Kidney (tissue), 14 donors: ENCODE results near the gene FAT1. TPM values are rescaled to one million over a fixed set of nuclear protein-coding genes. Genes with fewer than 3 reads are reported as not detected.

ENCODE experiments used
- DNase-seq, 5 donors: peaks; one replicate each; pipeline ENCODE4 v3.0.0-alpha.2; 2013 to 2020
- FAIRE-seq: peaks from 2 replicates; lab custom pipeline; 2012; peaks lifted over from hg19 to GRCh38; lab: Jason Lieb, UNC
- H3K27ac ChIP-seq, 2 donors: one replicate each; pipeline ENCODE4 v1.7.0; 2013; ENCODE audit warnings: low read depth in 2 of 2, low read length in 2 of 2, inconsistent platforms in 1 of 2
- H3K27me3 ChIP-seq: one replicate; pipeline ENCODE4 v1.7.1; 2013; ENCODE audit warnings: low read length, inconsistent platforms; ENCODE audit not compliant: control insufficient read depth, insufficient read depth
- H3K36me3 ChIP-seq, 3 donors: one replicate each; pipeline versions ENCODE4 v1.7.0 to v1.7.1; 2013; ENCODE audit warnings: low read length in 3 of 3, control low read depth in 1 of 3, inconsistent platforms in 1 of 3; ENCODE audit not compliant: insufficient read depth in 3 of 3, control insufficient read depth in 2 of 3
- H3K4me1 ChIP-seq, 3 donors: one replicate each; pipeline versions ENCODE4 v1.7.0 to v1.7.1; 2013; ENCODE audit warnings: low read length in 3 of 3, inconsistent platforms in 1 of 3, low read depth in 1 of 3; ENCODE audit not compliant: control insufficient read depth in 2 of 3, insufficient read depth in 2 of 3
- H3K4me3 ChIP-seq, 3 donors: one replicate each; pipeline versions ENCODE4 v1.7.0 to v1.8.1; 2013; ENCODE audit warnings: low read length in 3 of 3, control low read depth in 1 of 3, inconsistent platforms in 1 of 3
- H3K9ac ChIP-seq, 3 donors: one replicate each; pipeline versions ENCODE4 v1.7.0 to v1.7.1; 2013; ENCODE audit warnings: low read length in 3 of 3, control low read depth in 1 of 3, inconsistent platforms in 1 of 3
- H3K9me3 ChIP-seq, 3 donors: one replicate each; pipeline versions ENCODE4 v1.7.0 to v1.7.1; 2013; ENCODE audit warnings: low read length in 3 of 3, control low read depth in 1 of 3, inconsistent platforms in 1 of 3; ENCODE audit not compliant: control insufficient read depth in 2 of 3, insufficient read depth in 1 of 3
- intact Hi-C: fragments of 100-400 bp; cut with DNase I; formaldehyde crosslinking; loops from one replicate; pipeline ENCODE4 v1.11.1; 2022
- polyA plus RNA-seq: library from polyadenylated mRNA; stranded (reverse); fragments of 350-450 nt; fragmentation: Illumina TruSeq; extraction: RNeasy Lipid Tissue Mini Kit (QIAGEN cat#74804); gene quantifications from one replicate; pipeline ENCODE4 v1.2.3, GENCODE V29; 2014; ENCODE audit warnings: low read depth, low replicate concordance; ENCODE audit not compliant: insufficient read depth
- total RNA-seq: library from RNA; stranded (reverse); fragmentation: NEBNext Ultra II Directional; extraction: Animal tissue kit (Norgen Biotek cat#: 25700); gene quantifications from one replicate; pipeline ENCODE4 v1.2.1, GENCODE V29; 2021
- TF ChIP-seq, protein P1 (sequence below): IDR thresholded peaks from 3 replicates; pipeline ENCODE4 v1.5.1; 2012; ENCODE audit warnings: mild to moderate bottlenecking, moderate library complexity, borderline replicate concordance; ENCODE audit not compliant: insufficient read depth; ENCODE audit errors: extremely low read depth
- donor health status: control.
- donor health status: control.
- donor health status: control.
- donor health status: control.
- donor health status: control.
- donor health status: DM: yes; HTN: yes; CAD: no.
- donor health status: Normal renal cell carcinoma (clear cell type).

FAT1 gene
- total and polyA plus RNA-seq, 2 donors from 2014 or later: 62.2 to 254 TPM

- Histone ChIP-seq H3K4me3 (peak overlapping the region in 1 of 3 donors; percentile 21), H3K27me3 (no peaks in the 10 kb centered on the region), H3K9me3 (no peaks in the 10 kb centered on the region), H3K4me1 (peaks cover 12 to 48% (median 27%) of the 10 kb centered on the region in 3 donors), H3K9ac (peak overlapping the region; percentile 6 to 75 (median 8)), H3K27ac (peak overlapping the region; percentile 73 to 78), H3K36me3 (no peaks in the 10 kb centered on the region)
- TF ChIP-seq, protein P1, sequence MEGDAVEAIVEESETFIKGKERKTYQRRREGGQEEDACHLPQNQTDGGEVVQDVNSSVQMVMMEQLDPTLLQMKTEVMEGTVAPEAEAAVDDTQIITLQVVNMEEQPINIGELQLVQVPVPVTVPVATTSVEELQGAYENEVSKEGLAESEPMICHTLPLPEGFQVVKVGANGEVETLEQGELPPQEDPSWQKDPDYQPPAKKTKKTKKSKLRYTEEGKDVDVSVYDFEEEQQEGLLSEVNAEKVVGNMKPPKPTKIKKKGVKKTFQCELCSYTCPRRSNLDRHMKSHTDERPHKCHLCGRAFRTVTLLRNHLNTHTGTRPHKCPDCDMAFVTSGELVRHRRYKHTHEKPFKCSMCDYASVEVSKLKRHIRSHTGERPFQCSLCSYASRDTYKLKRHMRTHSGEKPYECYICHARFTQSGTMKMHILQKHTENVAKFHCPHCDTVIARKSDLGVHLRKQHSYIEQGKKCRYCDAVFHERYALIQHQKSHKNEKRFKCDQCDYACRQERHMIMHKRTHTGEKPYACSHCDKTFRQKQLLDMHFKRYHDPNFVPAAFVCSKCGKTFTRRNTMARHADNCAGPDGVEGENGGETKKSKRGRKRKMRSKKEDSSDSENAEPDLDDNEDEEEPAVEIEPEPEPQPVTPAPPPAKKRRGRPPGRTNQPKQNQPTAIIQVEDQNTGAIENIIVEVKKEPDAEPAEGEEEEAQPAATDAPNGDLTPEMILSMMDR: no peak
- FAIRE-seq: no peak
- intact Hi-C loops: no loop called here
- peak in 3 of 5 donors; percentile 29 to 48 (median 39) for DNase-seq
Observed at GRCh38 chr4:186700746-186701145, 22.9 kb downstream of the FAT1 start.

GRCh38 chr4:186699881-186700397 is 23.7 kb downstream of the FAT1 start:
- intact Hi-C loops: no loop called here
- no peak for FAIRE-seq
- Histone ChIP-seq H3K27ac (peak overlapping the region; percentile 73 to 78), H3K4me3 (no peak overlapping the region), H3K36me3 (no peaks in the 10 kb centered on the region), H3K9me3 (no peaks in the 10 kb centered on the region), H3K4me1 (peaks cover 12 to 40% (median 30%) of the 10 kb centered on the region in 3 donors), H3K9ac (peak overlapping the region in 1 of 3 donors; percentile 42), H3K27me3 (no peaks in the 10 kb centered on the region)
- TF ChIP-seq, protein P1: no peak
- DNase-seq: no peak

GRCh38 chr4:186699298-186699697 is 24.4 kb downstream of the FAT1 start:
- peak overlapping the region in 1 of 2 donors; percentile 10 for H3K27ac ChIP-seq
- DNase-seq: peak in 1 of 5 donors; percentile 41
- no peaks in the 10 kb centered on the region for H3K9me3 ChIP-seq
- no peak overlapping the region for H3K9ac ChIP-seq
- H3K27me3 ChIP-seq: no peaks in the 10 kb centered on the region
- TF ChIP-seq, protein P1: no peak
- peaks cover 12 to 40% (median 30%) of the 10 kb centered on the region in 3 donors for H3K4me1 ChIP-seq
- H3K4me3 ChIP-seq: no peak overlapping the region
- H3K36me3 ChIP-seq: no peaks in the 10 kb centered on the region
- no peak for FAIRE-seq
- intact Hi-C loops: no loop called here
